Lung (tissue), 12 donors: ENCODE data around the gene NEB. TPM values are rescaled to one million over a fixed set of nuclear protein-coding genes. Genes with fewer than 3 reads are reported as not detected.
A peak's percentile ranks its signal among the peaks of the same experiment; 100 is the strongest.

ENCODE experiments used
- ATAC-seq: fragments of 200-7000 bp; cut with Tn5 transposase; one replicate; pipeline ENCODE4 v1.9.1; 2020; ENCODE audit warnings: moderate number of reproducible peaks; ENCODE audit not compliant: insufficient read depth, low FRiP score
- DNase-seq, 3 donors: peaks; one replicate each; pipeline ENCODE4 v3.0.0-alpha.2; 2013 to 2017
- H3K27ac ChIP-seq, 2 donors: one replicate each; pipeline ENCODE4 v1.5.1; 2013; ENCODE audit warnings: mild to moderate bottlenecking in 2 of 2, moderate library complexity in 2 of 2, control low read depth in 1 of 2, inconsistent platforms in 1 of 2, low read depth in 1 of 2, low read length in 1 of 2
- H3K27me3 ChIP-seq, 3 donors: one replicate each; pipeline ENCODE4 v1.5.1; 2013; ENCODE audit warnings: low read length in 2 of 3; ENCODE audit not compliant: control insufficient read depth in 3 of 3, insufficient read depth in 3 of 3
- H3K36me3 ChIP-seq, 4 donors: one replicate each; pipeline ENCODE4 v1.5.1; 2013; ENCODE audit warnings: low read length in 4 of 4, mild to moderate bottlenecking in 1 of 4, moderate library complexity in 1 of 4; ENCODE audit not compliant: control insufficient read depth in 4 of 4, insufficient read depth in 4 of 4
- H3K4me1 ChIP-seq, 5 donors: one replicate each; pipeline ENCODE4 v1.5.1; 2013; ENCODE audit warnings: low read length in 5 of 5, mild to moderate bottlenecking in 2 of 5, moderate library complexity in 1 of 5; ENCODE audit not compliant: control insufficient read depth in 5 of 5, insufficient read depth in 5 of 5
- H3K4me3 ChIP-seq: one replicate; pipeline ENCODE4 v1.5.1; 2013; ENCODE audit warnings: mild to moderate bottlenecking, control low read depth, moderate library complexity
- H3K9ac ChIP-seq, 2 donors: one replicate each; pipeline ENCODE4 v1.5.1; 2013; ENCODE audit warnings: low read length in 2 of 2, control low read depth in 1 of 2; ENCODE audit not compliant: insufficient read depth in 1 of 2
- H3K9me3 ChIP-seq, 4 donors: one replicate each; pipeline ENCODE4 v1.5.1; 2013; ENCODE audit warnings: low read length in 3 of 4, mild to moderate bottlenecking in 1 of 4, moderate library complexity in 1 of 4; ENCODE audit not compliant: control insufficient read depth in 4 of 4, insufficient read depth in 3 of 4
- CTCF ChIP-seq: IDR thresholded peaks from 2 replicates; pipeline ENCODE4 v1.5.1; 2012; ENCODE audit warnings: mild to moderate bottlenecking; ENCODE audit errors: control extremely low read depth, extremely low read depth
- WGBS, 2 donors: extraction: QIAGEN DNeasy Blood & Tissue Kit; methylation state at CpG; one replicate each; pipeline ENCODE4 v1.1.7; 2013; 5-methylcytosine and 5-hydroxymethylcytosine counted together
- polyA plus RNA-seq, 2 donors: library from polyadenylated mRNA; stranded (reverse); fragments of 200-250 nt; gene quantifications; one replicate each; pipeline ENCODE4 v1.2.1, GENCODE V29; 2013
- total RNA-seq, 2 donors: library from RNA; depleted of rRNA in 1 of 2; stranded (reverse); fragments of >200 nt in 1 of 2; gene quantifications; one replicate each; pipeline ENCODE4 v1.2.1, GENCODE V29; 2014 to 2021
- donor health status: control.
- donor health status: control.
- donor health status: Bipolar disorder and iron deficiency.
- donor health status: healthy.
- donor health status: DM: yes; HTN: yes; CAD: no.

NEB gene
- total and polyA plus RNA-seq, 4 donors, result 0.52 to 2.1 (median 1.0) TPM

DNA sequence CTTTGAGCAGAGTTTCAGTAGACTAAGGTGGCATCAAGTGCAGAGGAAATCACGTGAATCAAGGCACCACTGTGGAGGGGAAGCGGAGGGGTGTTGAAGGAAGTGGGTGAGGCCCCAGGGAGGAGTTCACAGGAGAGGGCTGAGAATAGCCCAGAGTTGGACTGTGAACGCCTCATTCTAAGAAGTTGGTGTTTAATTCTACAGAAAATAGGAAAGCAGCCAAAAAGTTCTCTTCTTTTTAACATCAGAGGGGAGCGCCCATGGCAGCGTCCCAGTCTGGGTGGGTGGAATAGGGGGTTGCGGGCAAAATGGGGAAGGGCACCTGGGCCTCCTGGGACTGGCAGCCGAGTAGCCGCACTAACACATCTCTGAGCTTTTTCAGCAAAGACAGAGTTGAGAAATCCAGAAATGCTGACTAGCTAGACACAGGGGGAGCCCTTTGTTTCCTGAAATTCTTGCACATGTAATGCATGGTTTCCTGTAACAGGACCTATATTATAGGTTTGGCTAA lies 97.0 kb downstream of the NEB start:
- ATAC-seq, result peak; percentile 38
- 13 to 51% methylated on average over 8 of the region's 8 CpGs for WGBS, 2 donors
- TF ChIP-seq CTCF, result no peak
- H3K36me3 ChIP-seq, result no peaks in the 10 kb centered on the region
- H3K27me3 ChIP-seq, result no peaks in the 10 kb centered on the region
- H3K9ac ChIP-seq, result no peak overlapping the region
- DNase-seq, result peak in 2 of 3 donors; percentile 36 to 38
- peaks cover 0 to 6% (median 3%) of the 10 kb centered on the region in 5 donors for H3K4me1 ChIP-seq
- no peaks in the 10 kb centered on the region for H3K9me3 ChIP-seq
- no peak overlapping the region for H3K4me3 ChIP-seq
- H3K27ac ChIP-seq, result no peak overlapping the region

DNA sequence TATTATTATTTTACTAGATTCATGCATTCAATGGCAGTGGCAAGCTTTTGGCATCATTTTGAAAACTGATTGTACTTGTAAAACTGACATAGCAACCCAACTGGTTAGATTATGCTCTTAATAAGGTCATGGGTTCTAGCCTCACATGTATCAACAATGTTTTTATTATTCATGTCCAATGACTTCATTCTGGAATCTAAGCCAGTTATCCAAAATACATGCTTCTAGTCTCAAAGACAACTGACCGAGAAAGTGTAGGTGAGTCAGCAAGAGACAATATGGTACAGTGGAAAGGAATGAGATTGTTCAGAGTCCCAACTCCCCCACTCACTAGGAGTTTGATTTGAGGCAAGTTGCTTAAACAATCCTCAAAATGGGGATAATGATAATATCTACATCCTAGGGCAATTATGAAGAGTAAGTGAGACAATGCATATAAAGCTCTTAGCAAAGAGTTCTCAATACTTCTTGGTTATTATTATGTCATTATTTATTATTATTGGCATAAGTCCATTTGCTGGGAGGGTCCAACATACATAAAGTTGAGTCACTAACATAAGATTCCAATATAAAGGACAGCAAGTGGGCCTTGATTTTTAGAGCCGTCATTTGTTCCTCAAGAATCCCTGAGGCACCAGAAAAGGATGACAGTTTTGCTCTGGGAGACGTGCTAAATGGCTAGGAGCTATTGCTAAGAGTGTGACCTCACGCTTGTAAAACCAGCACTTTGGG lies 99.4 kb downstream of the NEB start:
- Histone ChIP-seq H3K4me1 (peaks cover 0 to 6% (median 3%) of the 10 kb centered on the region in 5 donors), H3K27ac (no peak overlapping the region), H3K36me3 (no peaks in the 10 kb centered on the region), H3K27me3 (no peaks in the 10 kb centered on the region), H3K9me3 (no peaks in the 10 kb centered on the region), H3K4me3 (no peak overlapping the region), H3K9ac (no peak overlapping the region)
- ATAC-seq (no peak), DNase-seq (no peak)
- WGBS, 2 donors, result 96 to 98% methylated on average over 4 of the region's 4 CpGs
- no peak for TF ChIP-seq CTCF

DNA sequence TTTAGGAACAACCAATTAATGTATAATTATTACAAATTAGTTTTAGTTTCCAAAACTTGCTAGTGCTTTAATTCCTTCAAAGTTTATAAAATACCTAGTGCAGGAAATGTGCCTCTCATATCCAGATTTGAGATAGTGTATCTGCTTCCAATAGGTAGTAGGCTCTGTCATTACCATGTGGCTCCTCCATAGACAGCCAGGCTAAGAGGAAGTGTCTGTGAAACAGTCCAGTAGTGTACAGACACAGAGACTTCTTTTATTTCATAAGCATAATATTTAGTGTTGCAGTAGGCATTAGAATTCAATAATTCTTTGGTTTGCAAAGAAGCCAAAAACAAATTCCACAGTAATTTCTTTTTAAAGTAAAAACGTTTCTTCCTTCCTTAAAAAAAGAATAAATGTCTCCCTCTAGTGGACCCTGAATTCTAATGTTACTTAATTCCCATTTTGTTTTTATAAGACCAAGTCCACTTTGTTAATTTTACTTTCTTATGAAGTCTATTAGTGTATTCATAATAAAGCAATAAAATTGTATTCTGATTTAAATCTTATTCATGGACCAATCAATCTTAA lies 101.2 kb downstream of the NEB start:
- DNase-seq, result peak in 2 of 3 donors; percentile 29 to 39
- WGBS, 2 donors, result 38 to 53% methylated on average over 1 of the region's 1 CpG
- no peak for ATAC-seq

More for the DNA sequence above, 101.2 kb downstream of the NEB start:
- no peak overlapping the region for H3K4me3 ChIP-seq
- TF ChIP-seq CTCF, result no peak
- no peak overlapping the region for H3K9ac ChIP-seq
- peaks cover 0 to 3% (median 3%) of the 10 kb centered on the region in 5 donors for H3K4me1 ChIP-seq
- no peaks in the 10 kb centered on the region for H3K27me3 ChIP-seq
- H3K36me3 ChIP-seq, result no peaks in the 10 kb centered on the region
- H3K9me3 ChIP-seq, result no peaks in the 10 kb centered on the region
- no peak overlapping the region for H3K27ac ChIP-seq
